GOT3 (cell line): ENCODE results near the gene ZNF75A.
"Not testable (repeated sequence)": the region's sequence is repeated elsewhere in the genome, so short reads cannot be mapped to it uniquely, and the experiment has no call there.

Experiments
- DNase-seq: peaks from one replicate; lab custom pipeline; 2025; ENCODE audit warnings: mixed read lengths; lab: John Stamatoyannopoulos, UW

ZNF75A gene

DNA sequence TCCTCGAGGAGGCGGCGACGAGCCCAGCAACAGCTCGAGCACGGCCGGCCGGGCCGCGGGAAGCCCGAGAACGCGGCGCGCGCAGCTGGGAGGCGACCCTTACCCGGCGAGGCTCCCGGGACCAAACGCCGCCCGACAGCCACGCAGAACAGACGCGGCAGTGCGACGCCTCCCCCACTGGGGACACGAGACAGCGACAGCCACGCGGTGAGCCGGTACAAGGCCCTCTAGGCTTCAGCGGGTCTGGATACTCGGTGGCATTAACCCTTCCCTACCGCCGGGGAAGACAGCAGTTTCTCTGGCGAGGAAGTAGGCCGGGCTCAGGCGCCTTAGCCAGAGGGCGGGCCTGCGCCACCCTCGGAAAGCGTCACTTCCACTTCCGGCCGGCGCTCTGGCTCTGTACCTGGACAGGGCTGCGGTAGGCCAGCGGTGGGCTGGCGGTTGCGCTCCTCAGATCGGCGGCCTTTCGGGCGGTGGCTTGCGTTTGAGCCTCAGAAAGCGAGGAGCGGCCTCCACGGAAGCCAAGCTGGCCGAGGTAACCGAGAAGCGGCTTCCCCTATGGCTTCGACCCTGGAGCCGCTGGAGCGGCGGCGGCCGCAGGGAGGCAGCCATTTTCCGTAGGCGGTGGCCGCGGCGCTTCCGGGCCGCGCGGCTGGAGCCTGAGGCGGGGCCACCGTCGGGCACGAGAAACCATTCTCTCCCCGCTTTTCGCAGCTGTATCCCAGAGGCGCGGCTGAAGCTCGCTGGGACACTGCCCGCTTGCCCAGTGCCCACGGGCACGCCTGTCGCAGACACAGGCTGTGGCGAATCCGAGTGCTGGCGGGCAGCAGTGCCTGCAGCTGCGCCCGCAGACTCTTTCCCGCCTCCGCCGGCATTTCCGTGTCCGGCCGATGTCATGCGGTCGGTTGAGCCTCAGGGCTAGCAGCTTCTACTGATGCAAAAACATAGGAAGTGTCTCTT lies at the start of gene ZNF75A, which contains the start of gene TIGD7:
ZNF75A (plus strand) TSS at position 389 of the 960 bp plus-strand sequence. CDS start 2,932 bp downstream, outside the sequence.
TIGD7 (minus strand) TSS at position 322 of the 960 bp plus-strand sequence. CDS start 4,816 bp downstream, outside the sequence.
- DNase-seq = peak; percentile 49

DNA sequence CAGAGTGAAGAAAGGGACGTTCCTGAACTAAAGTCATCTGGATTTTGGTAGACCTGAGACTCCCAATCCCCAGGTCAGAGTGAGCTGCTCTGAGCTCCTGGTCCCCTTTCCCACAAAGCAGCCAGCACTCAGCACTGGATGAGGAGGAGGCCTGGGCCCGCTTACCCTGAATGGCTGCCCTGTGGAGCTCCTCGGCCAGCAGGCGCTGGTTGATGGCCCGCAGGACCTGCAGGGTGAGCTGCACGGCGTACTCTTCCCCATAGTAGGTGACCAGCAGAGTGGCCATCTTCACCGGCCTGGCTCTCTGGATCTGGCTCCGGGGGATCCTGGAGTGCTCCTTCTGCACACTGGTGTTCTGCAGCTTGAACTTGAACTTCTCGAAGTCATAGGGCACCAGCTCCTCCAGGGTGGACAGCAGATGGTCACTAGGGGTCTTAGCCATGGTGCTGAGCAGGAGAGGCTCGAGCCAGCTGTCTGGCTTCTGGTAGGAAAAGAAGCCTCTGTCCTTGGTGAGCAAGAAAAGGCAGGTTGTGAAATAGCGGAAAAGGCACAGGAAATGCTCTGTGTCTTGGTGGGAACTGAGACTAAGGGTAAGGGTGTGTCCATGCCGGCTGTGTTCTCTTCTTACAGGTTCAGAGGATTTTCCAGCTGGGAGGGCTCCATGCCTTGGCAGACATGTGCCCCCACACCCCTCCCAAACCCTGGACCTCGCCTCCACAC lies 49.0 kb upstream of the ZNF75A start, which contains the start of gene MEFV:
MEFV (minus strand) TSS at position 488 of the 720 bp plus-strand sequence; CDS start at position 442, 46 bp downstream.
- DNase-seq = no peak

DNA sequence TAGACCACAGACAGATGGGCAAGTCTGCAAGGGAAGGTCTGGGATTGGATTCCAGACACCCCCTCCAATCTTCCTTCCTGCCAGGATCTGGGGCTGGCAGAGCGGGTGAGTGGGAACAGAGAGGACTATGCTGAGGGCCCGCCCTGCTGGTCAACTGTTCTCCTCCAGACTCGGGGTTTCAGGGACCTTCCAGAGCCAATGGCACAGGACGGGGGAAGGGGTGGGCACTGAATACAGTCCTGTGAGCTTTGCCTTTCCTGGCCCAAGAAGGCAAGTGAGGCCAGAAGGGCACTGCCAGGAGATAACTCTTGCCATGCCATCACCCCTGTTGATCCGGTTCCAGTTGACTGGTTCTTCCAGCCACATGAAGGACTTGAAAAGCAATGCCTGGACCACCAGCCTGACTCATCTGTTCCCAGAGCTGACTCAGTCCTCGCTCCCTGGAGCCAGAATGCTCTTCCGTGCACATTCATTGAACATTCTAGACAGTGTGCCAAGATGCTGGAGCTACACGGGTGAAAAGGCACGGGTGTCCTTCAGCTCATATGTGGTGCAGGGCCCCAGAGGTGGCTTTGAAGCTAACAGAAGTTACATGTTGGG lies 48.3 kb upstream of the ZNF75A start:
- DNase-seq = no peak

DNA sequence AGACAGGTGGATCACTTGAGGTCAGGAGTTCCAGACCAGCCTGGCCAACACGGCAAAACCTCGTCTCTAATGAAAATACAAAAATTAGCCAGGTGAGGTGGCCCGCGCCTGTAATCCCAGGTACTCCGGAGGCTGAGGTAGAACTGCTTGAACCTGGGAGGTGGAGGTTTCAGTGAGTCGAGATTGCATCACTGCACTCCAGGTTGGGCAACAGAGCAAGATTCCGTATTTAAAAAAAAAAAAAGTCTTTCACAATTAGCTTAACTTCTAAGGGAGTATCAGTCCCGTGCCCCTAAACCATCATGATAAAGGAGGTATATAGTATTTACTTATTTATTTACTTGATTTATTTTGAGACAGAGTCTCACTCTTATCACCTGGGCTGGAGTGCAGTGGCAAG lies 45.5 kb upstream of the ZNF75A start:
- no peak for DNase-seq

DNA sequence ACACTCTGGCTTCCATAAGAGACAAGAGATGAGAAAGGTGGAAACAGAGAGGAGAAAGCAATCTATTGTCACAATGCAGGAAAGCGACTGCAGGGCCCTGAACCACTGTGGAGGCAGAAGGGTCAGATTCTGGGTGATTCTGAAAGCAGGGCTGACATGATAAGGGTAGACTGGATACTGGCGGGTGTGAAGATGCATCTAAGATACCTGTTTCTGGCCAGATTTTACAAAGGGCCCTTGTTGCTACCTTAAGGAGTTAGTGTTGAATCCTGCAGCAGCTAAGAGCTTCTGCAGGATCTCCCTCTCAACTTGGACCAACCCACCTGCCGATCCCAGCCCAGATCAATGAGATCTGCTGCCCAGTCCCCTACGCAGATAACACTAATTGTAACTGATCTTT lies 42.8 kb upstream of the ZNF75A start:
- no peak for DNase-seq

DNA sequence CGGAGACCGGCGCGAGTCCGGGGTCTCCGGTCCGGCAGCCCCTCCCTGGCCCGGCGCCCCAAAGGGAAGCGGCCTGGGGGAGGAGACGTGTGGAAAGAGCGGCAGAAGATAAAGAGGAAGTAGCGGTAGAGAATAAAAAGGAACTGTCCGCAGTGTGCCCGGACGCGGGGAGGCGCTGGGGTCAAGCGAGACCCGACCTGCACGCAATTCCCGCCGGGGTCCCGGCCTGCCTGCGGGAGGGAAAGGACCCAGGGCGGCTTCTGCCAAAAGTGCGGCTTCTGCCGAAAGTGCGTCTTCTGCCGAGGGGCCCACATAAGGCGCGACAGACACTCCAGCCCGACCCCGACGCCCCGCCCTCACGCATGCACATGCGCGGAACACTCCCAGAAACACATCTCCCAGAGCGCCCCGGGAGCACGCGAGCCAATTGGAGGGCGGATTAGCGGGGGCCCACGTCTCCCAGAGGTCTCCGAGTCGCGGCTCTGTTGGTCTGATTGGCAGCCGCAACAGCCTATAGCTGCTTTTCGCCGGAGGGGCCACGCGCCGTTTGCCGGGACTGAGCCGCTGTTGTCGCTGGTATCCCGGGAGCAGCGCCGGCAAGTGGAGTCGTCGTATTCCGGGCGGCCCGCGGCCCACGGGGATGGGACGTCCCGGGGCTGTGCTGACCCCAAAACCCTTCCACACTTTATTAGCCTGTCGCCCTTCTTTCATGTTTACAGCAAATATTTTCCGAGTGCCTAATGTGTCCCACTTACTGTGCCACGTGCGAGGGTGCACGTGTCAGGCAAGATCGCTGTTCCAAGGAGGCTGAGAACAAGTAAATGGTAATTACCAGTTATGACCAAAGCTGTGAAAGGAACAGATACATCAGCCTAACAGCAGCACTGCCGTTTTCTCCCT lies 40.9 kb upstream of the ZNF75A start:
- DNase-seq = peak; percentile 93

DNA sequence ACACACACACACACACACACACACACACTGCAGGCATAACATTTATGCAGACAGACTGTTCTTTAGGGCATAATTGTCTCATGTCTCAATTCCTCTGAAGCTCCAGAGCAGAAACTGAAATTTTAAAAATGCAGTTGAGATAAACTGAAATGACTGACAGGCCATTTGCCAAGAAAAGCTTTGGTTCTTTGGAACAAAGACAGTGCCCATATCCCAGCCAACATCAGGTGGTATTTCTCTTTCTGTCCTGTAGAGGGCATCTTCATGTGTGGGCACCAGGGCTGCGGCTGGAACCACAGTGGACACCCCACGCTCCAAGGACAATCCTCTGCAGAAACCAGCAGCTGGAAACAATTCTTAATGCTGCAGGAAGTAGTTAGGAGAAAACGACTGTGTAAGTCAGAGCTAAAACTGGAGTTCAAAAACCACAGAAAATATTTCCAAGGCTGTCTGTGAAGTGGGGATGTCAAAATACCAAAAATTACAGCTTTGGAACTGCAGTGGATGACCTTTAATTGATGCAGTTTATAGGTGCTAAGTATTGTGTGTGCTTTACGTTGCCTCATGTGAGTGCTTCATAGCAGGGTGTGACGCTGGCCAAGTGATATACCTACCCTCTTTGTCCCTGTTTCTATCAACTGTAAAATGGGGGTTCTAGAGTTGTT lies 38.3 kb upstream of the ZNF75A start:
- DNase-seq = no peak

DNA sequence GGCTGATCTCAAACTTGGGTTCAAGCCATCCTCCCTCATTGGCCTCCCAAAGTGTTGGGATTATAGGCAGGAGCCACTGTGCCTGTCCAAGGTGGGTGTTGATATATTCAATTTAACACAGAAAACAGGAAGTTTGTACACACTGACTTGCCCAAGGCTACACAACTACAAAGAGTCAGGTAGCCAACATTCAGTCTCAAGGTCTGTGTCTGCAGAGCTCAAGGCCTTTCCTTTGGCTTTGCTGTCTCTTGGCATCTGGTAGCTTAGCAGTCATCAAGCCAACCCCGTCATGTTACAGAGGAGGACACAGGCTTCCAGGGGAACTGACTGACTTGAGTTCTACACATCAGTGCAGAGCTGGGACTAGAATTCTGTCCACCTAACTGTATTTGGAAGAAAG lies 37.0 kb upstream of the ZNF75A start:
- no peak for DNase-seq

DNA sequence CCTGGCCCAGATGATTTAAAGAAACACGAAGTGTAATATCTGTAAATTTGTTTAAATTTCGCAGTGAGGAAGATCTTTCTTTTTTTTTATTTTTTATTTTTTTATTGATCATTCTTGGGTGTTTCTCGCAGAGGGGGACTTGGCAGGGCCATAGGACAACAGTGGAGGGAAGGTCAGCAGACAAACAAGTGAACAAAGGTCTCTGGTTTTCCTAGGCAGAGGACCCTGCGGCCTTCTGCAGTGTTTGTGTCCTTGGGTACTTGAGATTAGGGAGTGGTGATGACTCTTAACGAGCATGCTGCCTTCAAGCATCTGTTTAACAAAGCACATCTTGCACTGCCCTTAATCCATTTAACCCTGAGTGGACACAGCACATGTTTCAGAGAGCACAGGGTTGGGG lies 34.6 kb upstream of the ZNF75A start:
- DNase-seq = not testable (repeated sequence)

DNA sequence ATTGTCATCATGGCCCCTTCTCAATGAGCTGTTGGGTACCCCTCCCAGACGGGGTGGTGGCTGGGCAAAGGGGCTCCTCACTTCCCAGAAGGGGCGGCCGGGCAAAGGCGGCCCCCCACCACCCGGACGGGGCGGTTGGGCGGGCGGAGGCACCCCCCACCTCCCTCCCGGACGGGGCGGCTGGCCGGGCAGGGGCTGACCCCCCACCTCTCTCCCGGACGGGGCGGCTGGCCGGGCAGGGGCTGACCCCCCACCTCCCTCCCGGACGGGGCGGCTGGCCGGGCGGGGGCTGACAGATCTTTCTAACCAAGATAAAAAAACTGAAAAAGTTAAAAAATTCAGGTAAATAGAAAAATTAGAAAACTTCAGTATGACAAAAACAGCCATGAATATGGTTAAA lies 34.0 kb upstream of the ZNF75A start:
- DNase-seq = not testable (repeated sequence)

DNA sequence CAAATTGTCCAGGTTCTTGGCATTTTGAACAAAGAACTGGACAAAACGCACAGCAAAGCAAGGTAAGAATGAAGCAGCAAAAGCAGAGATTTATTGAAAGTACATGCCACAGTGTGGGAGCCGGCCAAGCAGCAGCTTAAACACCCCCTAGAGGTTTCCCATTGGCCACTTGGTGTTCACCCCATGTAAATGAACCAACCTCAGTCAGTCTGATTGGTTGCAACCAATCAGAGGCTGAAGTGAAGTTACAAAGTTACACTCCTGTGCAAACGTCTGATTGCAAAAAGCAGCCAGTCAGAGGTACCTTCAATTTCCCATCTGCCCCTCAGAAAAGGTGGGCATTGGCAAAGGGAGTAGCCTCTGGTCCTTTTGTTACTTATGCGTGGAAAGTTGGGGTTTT lies 30.8 kb upstream of the ZNF75A start:
- DNase-seq = no peak

DNA sequence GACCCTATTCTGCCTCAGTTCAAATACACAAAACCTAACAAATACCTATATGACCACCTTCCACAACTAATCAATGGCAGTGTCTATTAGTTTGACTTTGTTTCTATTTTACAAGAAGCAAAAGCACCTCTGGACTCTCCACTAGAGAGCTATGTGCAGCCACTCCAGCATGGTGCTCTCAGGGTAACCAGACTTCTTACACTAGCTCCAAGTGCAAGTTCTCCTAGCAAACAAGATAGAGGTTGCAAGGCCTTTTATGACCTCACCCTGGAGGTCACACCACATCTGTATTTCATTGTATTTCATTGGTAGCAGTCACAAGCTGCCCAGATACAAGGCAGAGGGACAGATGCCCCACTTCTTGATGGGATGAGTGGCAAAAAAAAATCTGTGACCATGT lies 30.4 kb upstream of the ZNF75A start:
- DNase-seq = no peak

DNA sequence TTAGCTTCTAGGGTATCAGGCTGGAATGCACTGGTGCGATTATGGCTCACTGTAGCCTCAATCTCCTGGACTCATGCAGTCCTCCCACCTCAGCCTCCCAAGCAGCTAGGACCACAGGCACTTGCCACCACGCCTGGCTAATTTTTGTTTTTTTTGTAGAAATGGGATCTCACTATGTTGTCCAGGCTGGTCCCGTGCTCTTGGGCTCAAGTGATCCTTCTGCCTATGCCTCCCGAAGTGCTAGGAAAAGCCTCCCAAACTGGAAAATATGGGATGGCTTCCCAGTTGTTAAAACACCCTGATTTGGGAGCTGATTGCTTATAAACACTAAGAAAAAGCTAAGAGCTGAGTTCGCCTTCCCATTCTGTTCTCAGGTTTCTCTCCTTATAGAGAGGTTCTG lies 28.6 kb upstream of the ZNF75A start:
- no peak for DNase-seq

DNA sequence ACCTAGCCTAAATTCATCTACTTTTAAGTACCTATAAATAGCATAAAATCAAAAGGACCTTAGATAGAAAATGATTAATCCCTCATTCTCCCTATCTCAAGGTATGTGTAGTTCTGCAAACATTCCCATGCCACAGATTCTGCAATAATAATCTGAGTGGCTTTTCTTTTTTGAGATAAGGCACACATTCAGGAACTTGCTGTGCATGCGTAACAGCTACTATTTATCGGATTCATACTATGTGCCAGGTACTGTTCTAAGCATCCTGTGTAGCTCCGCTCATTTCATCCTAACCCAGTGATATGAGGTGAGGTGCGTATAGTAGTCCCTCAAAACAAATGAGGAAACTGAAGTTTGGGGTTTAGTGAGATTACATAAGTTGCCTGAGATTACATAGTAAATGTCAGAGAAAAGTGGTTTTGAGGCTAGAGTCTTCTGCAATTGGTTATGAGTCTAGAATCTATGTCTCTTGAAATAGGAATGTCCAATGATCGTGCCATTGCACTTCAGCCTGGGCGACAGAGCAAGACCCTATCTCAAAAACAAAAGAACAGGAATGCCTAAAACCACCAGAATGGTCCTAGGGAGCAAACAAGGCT lies 24.0 kb upstream of the ZNF75A start:
- no peak for DNase-seq

DNA sequence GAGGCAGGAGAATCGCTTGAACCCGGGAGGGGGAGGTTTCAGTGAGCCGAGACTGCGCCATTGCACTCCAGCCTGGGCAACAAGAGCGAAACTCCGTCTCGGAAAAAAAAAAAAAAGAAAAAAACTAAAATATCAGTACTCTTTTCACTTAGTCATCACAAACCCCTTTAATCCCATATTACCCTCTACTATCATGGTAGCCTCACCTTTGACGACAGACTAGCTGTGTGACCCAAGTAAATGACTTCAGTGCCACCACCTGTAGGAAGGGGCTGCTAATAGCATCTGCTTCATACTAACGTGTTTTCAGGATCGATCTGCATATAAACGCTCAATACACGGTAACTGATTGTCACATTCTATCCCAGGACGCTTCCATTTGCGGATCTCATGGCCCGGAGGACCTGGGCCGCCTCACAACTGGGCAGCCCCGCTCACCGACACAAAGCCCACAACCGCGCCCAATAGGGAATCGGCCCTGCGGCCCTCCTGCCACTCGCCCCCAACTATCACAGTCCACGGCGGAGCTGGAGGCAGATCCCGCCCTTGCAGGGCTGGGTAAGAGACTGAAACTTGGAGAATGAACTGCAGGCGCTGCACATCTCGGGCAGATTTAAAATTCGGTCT lies 23.1 kb upstream of the ZNF75A start:
- peak; percentile 73 for DNase-seq

DNA sequence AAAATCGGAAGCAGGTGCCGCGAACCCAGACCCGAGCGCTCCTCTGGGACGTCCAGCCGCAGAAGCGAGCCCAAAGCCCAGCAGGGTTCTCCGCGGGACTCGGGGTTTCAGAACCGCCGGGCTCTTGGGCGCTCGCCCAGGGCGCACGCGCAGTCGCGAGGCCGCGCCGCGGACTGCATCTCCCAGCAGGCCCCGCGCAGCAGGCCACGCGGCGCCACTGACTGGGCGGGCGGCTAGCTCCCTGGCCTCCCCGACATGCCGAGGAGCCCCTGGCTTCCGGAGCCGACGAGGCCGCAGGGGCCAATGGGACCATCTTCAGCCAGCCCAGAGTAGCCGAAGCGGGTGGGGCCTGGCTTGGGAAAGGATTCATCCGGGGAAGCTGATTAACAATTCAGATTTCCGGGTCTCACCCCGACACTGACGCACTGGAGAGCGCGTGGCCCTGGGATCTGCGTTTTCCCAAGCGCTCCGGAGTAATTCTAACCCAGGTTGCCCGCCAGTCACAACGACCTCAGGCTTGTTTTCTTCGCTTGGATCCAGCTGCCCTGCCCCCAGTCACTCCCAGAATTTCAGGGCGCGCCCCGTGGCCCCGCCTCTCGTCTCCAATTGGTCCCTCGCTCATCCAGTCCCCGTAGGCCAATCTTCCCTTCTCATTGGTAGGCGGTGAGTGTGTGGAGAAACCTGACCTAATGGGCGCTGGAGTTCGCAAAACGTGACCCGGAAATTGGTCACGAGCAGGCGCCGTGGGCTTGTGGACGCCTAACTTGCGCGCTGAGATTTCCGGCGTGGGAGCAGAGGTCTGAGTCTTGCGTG lies 22.4 kb upstream of the ZNF75A start, which contains the start of gene ZNF263:
ZNF263 (plus strand) TSS at position 762 of the 813 bp plus-strand sequence. CDS start 328 bp downstream, outside the sequence.
- peak; percentile 86 for DNase-seq

DNA sequence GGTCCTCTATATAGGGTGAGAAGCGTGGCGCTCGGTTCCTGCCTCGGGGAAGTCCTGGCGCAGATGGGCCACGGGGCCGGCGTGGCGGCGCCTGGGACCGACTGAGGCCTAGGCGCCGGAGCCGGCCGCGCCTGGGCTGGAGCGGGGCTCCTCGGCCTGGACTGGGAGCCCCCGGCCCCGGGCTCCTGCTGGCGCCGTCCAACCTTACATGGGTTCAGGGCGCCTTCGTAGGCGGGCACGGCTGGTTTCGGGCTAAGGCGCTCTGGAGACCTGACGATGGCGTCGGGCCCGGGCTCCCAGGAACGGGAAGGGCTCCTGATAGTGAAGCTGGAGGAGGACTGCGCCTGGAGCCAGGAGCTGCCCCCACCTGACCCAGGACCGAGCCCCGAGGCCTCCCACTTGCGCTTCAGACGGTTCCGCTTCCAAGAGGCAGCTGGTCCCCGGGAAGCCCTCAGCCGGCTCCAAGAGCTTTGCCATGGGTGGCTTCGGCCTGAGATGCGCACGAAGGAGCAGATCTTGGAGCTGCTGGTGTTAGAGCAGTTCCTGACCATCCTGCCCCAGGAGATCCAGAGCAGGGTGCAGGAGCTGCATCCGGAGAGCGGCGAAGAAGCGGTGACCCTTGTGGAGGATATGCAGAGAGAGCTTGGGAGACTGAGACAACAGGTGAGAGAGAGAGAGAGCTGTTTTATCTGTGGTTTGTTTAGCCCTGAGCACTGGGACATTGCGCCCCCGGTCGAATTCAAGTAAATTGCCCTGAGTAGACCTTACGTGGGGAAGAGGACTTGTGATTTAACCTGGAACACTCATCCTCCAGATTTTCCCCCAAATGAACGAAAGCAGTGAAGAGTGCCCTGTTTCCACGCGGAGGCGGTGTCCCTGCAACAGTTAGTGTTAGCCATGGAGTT lies 21.5 kb upstream of the ZNF75A start:
- DNase-seq = no peak

DNA sequence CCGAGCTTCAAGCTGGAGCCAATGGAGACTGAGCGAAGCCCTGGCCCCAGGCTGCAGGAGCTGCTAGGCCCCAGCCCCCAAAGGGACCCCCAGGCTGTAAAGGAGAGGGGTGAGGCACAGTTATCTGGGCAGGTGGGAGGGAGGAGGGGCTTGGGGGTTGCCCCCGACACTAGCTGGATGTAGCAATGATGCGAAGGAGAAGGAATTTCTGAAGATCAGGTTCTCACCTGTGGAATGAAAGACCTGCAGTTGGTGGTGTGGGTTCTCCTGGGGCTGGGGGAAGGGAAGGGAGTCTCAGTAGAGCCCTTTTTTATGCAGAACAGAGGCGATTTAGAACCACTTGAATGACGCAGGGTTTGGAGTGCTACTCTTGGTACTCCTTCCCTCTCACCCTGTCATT lies 20.2 kb upstream of the ZNF75A start:
- no peak for DNase-seq
